AG04450 (cell line): ENCODE measurements around the gene CCL21. TPM values are rescaled to one million over a fixed set of nuclear protein-coding genes. Genes with fewer than 3 reads are reported as not detected.
A peak's percentile ranks its signal among the peaks of the same experiment; 100 is the strongest.

Experiments used
- CTCF ChIA-PET: fragments of 300-600, 350-600 bp; formaldehyde crosslinking; extraction: SDS; loops from one replicate; lab custom pipeline; 2022; ENCODE audit warnings: antibody characterized with exemption, inconsistent platforms; lab: Charles Lee
- POLR2A ChIA-PET: fragments of 350-600 bp; formaldehyde crosslinking; extraction: SDS; loops from one replicate; lab custom pipeline; 2021; ENCODE audit warnings: antibody characterized with exemption, inconsistent platforms; lab: Yijun Ruan, JAX
- DNase-seq: peaks from one replicate; pipeline ENCODE4 v3.0.0-alpha.2; 2011; ENCODE audit warnings: low read depth, low spot score
- H3K27ac ChIP-seq: one replicate; pipeline ENCODE4 v1.5.1; 2012; ENCODE audit warnings: low read depth, low read length, control low read depth
- H3K27me3 ChIP-seq: one replicate; pipeline ENCODE4 v1.6.0; 2012; ENCODE audit warnings: low read length; ENCODE audit not compliant: control insufficient read depth, insufficient read depth
- H3K4me3 ChIP-seq: 2 replicates; pipeline ENCODE4 v1.5.1; 2011; ENCODE audit warnings: mild to moderate bottlenecking, low read depth, low read length, control low read depth
- H3K9me3 ChIP-seq: 2 replicates; pipeline ENCODE4 v1.5.1; 2012; ENCODE audit warnings: low read length; ENCODE audit not compliant: control insufficient read depth, insufficient read depth
- CTCF ChIP-seq: IDR thresholded peaks from 2 replicates; pipeline ENCODE4 v1.5.1; 2011; ENCODE audit warnings: low read depth, low read length, control low read depth, inconsistent platforms
- polyA plus RNA-seq: library from polyadenylated mRNA; depleted of rRNA; stranded (reverse); fragments of >200 nt; gene quantifications from 2 replicates; pipeline ENCODE4 v1.2.3, GENCODE V29; 2011

The CCL21 gene
- polyA plus RNA-seq, 1 experiment = not detected

- ChIA-PET CTCF (interaction anchor here (1.0 to 2.9 kb wide), 3 partner anchors 16 to 27 kb away, joined by 3 to 22 read pairs (median 10); no protein-coding TSS in a partner anchor), POLR2A (no interaction called here)
- Histone ChIP-seq H3K4me3 (no peak overlapping the region), H3K27ac (no peak overlapping the region), H3K27me3 (no peaks in the 10 kb centered on the region), H3K9me3 (no peaks in the 10 kb centered on the region)
- DNase-seq = no peak
- TF ChIP-seq CTCF = peak; percentile 80
Observed at GRCh38 chr9:34675048-34675714, 34.8 kb downstream of the CCL21 start.

GRCh38 chr9:34674440-34674839, 35.5 kb downstream of the CCL21 start:
- POLR2A ChIA-PET = no interaction called here

GRCh38 chr9:34671307-34671706, 38.6 kb downstream of the CCL21 start:
- no peak overlapping the region for H3K27ac ChIP-seq
- no peaks in the 10 kb centered on the region for H3K27me3 ChIP-seq
- DNase-seq = no peak
- ChIA-PET POLR2A (no interaction called here), CTCF (interaction anchor here (1.6 to 1.9 kb wide), 2 partner anchors 31 to 314 kb away, joined by 3 to 6 read pairs; no protein-coding TSS in a partner anchor)
- no peak overlapping the region for H3K4me3 ChIP-seq
- no peaks in the 10 kb centered on the region for H3K9me3 ChIP-seq
- TF ChIP-seq CTCF = no peak

More at GRCh38 chr9:34674440-34674839, 35.5 kb downstream of the CCL21 start:
- no peaks in the 10 kb centered on the region for H3K9me3 ChIP-seq
- H3K27me3 ChIP-seq = no peaks in the 10 kb centered on the region
- no peak for TF ChIP-seq CTCF
- H3K4me3 ChIP-seq = no peak overlapping the region
- CTCF ChIA-PET = interaction anchor here (1.0 kb wide), 3 partner anchors 17 to 28 kb away, joined by 3 to 6 read pairs (median 4); no protein-coding TSS in a partner anchor
- no peak overlapping the region for H3K27ac ChIP-seq
- DNase-seq = no peak

- Histone ChIP-seq H3K27ac (peak overlapping the region; percentile 21), H3K27me3 (no peaks in the 10 kb centered on the region), H3K4me3 (no peak overlapping the region), H3K9me3 (no peaks in the 10 kb centered on the region)
- ChIA-PET CTCF (interaction anchor here (1.1 to 1.9 kb wide), 3 partner anchors 31 to 315 kb away, joined by 3 to 6 read pairs (median 5); no protein-coding TSS in a partner anchor), POLR2A (no interaction called here)
- TF ChIP-seq CTCF = no peak
- DNase-seq = no peak
Observed at GRCh38 chr9:34669809-34670562, 40.0 kb downstream of the CCL21 start.
